ENCODE results near the gene EREG.

The EREG gene

DNA sequence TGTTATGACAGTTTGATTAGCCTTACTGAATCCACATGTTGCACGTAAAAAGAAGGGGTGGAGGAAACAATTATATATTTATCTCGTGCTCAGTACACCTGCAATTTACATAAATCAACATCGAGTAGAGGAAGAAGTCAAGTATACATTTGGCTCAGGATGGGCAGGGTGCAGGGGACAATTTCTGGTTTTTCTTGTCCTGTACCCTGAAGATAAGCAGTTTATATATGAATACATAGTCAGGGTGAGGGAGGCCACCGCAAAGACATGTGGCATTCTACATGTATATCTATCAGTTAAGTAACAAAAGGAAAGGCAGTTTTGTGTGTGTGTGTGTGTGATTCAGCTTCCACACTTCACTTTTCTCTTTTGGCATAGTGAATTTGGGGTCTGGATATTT, 11.1 kb upstream of the EREG start:
- DNase-seq, result no peak

DNA sequence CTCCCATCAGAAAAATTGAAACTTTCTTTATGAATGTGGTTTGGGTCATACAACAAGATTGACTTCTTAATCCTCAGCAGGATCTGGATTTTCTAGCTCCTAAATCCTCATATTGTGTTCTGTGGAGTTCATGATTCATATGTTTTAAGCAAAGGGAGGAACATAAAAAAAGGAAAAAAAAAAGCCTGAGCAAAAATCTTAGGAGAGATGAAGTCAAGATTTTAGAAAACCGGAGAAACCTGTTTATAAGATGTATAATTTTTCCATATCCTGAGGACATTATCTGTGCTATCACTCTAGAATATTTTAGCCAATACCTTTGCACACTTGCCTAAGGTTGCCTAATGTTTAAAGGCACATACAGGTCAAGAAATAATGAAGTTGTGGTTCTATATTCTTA, 7.0 kb upstream of the EREG start:
- no peak for DNase-seq

DNA sequence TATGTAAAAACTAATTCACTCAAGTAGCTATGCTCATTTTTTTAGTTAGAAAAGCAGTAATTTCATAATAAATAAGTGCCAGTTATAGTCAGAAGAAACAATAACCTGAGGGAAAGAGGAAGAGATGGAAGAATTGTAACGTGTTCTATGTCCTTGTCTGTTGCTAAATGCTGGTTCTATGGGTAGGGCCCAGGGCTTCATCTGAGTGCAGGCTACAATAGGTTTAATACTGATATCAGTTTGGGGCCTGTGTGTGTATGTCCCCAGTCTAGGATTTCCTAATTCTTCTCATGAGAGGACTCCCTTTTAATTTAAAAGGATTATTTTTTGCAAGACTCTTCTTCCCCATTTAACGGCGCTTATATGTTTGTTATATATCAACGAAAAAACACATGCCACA, 3.3 kb upstream of the EREG start:
- DNase-seq, result no peak

DNA sequence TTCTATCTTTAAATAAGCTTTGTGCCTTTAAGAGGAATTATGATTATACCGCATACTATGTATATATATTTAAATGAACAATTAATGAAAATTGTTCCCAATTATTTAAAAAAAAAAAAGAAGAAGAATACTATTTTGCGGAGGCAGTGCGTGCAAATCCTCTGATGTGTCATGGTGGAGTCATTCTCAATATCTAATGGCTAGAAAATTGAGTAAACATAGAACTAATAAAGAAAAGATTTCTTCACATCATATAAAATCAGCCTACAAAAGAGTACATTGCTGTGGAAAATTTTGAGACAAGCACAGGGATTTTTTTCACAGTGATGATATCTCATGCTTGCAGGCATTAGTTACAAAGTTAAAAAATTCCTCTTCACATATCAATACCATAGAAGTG, 2.6 kb upstream of the EREG start:
- DNase-seq, result no peak

DNA sequence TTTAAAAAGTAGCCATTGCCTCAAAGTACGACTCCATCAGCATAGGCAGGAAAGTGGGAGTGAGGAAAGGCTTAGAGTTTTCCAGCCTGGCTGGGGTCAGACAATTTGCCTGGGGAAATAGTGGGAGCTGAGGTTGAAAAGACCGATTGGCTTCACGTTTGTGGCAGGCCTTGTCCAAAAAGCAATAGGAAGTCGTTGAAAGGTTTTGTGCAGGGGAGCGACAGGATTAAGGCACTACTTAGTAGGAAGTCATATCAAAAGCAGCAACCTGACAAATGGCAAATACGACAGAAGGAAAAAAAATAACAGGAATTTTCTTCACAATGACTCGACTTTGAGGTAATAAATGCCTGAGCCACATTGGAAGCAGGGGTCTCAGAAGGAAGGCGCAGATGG, 691 bp upstream of the EREG start:
- no peak for DNase-seq

DNA sequence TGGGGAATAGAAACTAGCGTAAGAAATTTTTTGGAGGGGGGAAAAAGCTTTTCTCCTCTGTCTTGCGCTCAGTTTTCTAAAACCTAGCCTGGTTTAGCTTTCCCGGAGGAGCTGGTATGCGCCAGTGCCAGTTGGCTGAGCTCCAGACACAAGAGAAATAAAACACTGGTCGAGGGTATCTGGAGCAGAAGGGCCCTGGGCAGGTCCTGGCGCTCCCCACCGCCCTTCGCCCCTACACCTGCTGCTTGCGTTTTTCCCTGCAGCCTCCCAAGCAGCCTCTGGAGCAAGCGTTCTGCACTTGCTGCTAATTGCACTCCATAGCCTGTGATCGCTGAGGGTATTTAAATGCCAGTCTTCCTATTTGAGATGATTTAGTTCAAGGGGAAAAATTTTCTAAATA, 816 bp downstream of the EREG start:
- DNase-seq, result no peak

DNA sequence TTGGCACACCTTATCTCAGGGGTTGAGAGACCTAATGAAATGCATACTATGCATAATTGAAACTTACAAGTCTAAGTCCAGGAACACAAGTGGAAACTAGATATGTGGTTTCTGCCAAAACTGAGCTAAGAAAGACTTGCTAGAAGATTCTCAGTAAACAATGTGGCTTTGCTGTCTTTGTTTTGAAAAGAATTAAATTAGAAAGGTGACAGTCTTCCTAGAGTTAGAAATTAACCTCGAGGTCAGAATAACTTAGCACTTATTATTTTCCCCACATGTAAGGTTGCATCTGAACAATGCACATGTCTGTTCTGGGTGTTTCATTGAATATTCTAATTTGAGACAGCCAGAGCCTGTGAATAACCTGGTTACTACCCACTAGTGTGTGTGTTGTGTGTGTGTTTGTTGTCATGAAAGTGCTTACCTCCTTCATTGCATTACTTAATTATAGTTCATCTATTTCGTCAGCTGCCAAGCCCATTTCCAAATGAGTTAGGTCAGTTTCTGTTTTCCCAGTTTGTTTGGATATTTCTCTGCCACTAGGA, 1.5 kb downstream of the EREG start:
- no peak for DNase-seq

DNA sequence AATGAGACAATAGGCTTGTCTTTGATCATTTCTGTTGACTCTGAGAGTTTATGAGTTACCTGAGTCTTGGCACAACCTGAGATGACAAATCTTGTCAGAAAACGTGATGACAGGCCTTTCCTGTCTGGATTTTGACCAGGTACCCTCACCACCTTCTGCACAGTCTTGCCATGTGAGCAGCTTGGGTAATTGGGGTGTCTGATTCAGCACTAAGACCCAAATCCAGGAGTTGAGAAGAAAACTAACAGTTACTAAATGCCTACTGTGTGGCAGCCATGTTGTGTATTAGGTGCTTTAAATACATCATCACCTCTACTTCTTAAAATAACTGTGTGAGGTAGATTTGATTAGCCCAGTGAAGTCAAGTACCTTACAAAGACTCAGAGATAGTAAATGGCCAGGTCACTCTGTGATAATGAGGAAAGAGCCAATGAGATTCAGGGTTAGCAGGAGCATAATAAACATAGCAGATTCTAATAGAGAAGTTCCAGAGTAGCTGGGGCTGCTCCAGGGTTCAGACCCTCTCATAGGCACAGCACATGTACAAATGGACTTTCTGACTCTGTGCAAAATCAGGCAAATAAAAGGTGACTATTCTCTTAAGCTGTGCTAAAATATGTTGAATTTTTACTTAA, 2.8 kb downstream of the EREG start:
- DNase-seq, result no peak

DNA sequence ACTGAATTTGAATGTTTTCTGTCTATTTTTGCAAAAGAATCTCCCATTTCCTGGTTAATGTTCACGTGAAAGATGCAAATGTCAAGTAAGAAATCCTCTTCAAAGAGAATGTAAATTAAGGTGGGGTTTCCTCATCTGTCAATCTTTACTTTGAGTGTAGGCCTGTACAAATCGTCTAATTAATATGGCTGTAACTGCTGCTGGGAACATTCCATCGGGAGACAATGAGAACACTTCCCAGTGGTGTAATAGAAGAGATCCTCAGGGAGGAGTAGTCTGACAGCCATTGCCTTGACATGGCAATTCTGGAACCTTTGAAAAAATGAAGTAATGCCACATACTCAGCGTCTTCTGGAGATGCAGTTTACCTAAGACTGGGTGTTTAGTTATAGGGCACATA, 3.7 kb downstream of the EREG start:
- DNase-seq, result no peak

DNA sequence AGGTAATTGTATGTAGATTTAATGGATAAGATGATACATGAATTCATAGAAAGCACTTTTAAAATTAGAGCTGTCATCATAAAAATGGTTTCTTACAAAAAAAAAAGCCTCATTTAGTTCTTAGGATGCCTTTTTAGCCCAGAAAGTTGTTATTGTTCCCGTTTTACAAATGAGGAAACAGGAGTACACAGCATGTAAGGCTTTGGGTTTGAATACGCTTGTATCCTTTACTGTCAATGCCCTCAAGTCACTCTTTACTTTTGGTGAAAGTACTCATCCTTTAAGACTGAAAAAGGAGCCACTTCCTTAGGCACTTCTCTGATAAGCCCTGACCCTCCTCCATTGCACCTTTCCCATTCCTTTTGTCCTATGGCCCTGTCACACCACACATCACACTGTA, 4.9 kb downstream of the EREG start:
- no peak for DNase-seq

DNA sequence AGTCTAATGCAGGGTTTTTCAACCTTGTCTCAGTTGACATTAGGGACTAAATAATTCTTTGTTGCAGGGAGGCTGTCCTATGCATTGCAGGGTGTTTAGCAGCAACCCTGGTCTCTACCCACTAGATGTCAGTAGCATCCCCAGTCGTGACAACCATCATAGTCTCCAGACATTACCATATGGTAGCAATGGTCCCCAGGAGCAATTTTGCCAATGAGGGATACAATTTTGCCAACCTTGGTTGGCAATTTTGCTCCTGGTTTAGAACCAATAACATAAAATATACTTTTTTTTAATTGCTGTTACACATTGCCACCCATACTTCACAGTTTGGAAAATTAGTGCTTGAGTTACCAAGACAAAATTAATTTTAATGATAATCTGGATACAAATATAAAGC, 6.0 kb downstream of the EREG start:
- DNase-seq, result no peak

DNA sequence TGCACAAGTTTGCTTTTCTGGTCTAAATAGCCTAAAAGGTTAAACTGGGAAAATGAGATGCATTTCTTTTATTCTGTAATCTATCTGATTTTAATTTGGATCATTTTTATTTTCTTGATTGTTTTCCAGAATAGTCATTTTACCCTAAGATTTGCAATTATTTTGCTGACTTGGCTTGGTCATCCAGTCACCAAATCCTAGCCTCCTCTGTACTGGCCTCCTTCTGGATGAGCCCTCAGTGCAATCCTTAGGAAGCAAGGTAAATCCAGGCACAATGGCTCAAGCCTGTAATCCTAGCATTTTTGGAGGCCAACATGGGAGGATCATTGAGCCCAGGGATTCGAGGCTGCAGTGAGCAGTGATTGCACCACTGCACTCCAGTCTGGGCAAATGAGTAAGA, 9.2 kb downstream of the EREG start:
- no peak for DNase-seq

DNA sequence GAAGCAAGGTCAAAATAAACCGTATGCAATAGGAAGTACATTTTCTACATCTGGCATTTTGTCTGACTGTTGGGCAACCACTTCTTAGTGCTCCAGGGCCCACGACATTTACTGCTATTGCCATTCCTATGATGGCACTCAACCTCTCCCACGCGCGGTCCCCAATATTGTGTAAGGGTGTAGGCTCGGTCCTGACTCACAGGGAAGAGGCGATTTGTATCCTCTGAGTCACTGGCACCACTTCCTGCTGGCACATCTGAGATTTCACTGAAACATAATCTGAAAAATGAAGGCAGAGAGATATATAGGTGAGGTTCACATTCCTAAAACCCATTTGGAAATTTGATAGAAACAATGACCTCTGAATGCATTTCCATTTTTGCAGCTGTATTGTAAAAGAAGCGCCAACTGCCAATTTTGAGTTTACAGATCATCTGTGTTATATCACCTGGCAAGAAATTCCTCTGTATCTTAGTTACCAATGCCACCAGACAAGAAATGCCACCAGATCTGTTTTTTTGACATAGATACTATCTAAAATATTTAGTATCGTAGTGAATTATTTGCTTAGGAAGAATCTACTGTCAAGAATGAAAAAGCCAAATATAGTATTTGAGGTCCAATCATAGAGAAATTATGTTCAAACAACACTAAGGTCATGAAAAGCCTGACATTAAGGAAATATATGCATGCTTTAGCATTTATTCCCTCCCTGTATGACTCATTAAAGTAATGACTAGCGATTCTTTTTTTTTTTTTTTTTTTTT, 9.8 kb downstream of the EREG start:
- no peak for DNase-seq

DNA sequence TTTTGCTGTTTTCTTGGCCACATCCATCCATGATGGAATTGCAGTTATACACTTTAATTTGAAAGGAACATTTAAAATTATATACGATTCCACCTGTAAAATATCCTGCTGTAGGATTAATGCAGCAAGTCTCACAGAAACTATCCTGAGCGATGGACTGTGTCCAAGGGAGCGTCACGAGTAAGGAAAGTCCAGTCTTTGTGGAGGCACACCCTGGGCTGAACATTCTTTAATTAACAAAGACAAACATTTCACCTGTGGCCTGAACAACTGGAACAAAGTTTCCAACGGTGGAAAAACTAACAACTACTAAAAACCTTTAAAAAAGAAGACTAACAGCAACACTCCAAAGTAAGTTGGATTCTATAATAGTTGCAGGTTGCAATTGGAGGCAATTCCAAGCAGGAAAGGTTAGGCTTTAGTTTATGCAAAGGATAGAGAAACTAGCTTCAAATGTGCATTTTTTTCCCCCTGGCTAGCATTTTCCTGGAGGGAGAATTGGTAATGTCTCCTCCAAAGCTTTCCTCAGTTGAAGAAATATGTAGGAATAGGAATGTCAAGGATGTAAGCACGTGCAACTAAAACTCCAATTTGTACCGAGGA, 11.0 kb downstream of the EREG start:
- DNase-seq, result no peak

DNA sequence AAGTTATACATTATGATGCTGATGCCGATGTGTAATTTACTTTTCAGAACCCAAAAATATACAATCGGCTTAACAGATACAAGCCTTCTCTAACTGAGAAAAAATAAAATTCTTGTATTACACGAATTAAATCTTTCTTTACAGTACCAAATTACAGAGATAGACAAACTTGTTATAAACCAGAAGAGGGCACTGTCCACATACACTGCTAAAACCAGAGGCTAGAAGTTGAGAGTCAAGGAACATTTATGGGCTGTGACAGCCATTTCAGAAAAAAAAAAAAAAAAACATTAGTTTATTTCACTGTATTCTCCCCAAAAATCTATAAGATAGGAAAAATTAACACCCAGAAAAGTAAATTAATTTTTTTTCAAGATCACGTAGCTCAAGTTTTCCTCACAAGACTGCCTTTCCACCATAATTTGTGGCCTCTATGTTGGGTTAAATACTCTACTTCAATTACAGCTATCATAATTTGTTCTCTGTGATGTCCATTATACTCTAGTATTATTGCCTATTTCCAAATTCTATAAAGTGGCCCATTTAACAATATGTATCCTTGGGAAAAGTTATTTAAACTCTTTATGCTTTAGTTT, 12.0 kb downstream of the EREG start:
- no peak for DNase-seq

DNA sequence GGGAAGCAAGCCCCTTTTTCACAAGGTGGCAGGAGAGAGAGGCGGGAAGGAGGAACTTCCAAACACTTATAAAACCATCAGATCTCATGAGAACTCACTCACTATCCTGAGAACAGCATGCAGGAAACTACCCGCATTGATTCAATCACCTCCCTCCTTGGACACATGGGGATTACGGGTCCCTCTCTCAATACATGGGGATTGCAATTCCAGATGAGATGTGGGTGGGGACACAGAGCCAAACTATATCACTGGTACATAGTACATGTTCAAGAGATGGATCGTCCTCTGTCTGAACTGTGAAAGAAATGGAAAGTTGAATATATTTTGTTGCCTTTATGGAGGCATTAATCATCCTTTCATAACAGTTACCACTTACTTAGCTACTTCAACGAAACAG, 12.8 kb downstream of the EREG start:
- DNase-seq, result no peak

DNA sequence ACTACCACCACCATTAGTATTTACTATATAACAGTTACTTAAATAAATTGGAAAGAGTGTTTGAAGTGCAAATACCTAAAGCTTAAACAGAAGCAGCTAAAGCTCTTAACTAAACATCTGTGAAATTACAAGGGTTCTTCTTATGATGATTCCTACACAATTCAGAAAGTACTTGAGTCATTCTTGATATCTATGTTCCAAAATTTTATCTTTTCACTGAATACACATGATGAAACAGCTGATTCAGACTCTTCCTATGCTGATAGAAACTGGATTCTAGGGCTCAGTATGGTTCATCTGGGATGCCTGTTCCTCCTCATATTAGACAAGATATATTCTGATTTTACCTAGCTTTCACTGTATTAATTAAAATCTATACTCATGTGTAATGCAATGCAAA, 13.6 kb downstream of the EREG start:
- no peak for DNase-seq

DNA sequence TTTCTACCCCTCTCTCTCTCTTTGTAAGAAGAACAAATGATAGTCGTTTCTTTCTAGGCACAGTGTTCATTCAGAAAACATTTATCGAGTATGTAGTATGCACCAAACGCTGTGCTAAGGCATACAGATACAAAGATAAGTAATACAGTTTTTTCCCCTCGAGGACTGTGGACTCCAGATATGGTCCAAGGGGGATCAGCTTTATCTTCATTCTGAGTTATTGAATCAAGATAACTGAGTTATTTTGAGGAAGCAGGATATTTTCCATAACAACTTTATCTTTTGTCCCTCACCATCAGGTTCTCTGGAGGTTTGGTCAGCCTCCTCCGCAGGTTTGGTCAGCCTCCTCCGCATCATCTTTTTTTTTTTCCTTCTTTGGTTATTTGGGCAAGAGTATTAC, 15.0 kb downstream of the EREG start:
- DNase-seq, result no peak

DNA sequence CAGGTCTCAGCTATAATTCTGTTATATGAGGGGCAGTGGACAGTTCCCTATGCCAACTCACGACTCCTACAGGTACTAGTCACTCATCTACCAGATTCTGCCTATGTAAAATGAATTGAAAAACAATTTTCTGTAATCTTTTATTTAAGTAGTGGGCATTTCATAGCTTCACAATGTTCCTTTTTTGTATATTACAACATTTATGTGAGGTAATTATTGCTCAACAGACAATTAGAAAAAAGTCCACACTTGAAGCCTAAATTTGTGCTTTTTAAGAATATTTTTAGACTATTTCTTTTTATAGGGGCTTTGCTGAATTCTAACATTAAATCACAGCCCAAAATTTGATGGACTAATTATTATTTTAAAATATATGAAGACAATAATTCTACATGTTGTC, 20.4 kb downstream of the EREG start:
- no peak for DNase-seq

DNA sequence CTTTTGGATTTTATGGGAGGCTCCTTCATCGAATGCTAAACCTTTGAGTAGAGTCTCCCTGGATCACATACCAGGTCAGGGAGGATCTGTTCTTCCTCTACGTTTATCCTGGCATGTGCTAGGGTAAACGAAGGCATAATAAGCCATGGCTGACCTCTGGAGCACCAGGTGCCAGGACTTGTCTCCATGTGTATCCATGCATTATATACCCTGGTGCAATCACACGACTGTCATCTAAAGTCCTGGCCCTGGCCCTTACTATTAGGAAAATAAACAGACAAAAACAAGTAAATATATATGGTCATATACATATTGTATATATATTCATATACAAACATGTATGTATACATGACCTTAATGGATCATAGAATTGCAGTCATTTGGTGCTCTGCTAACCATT, 21.2 kb downstream of the EREG start:
- no peak for DNase-seq

DNA sequence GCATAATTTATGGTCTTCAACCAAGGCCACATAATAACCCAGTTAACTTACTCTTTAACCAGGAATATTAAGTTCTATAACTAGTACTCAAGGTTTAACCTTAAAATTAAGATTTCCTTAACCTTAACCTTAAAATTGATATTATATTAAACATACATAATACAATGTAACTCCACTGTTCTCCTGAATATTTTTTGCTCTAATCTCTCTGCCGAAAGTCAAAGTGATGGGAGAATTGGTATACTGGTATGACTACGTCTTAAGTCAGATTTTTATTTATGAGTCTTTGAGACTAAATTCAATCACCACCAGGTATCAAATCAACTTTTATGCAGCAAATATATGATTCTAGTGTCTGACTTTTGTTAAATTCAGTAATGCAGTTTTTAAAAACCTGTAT, 22.8 kb downstream of the EREG start:
- no peak for DNase-seq

DNA sequence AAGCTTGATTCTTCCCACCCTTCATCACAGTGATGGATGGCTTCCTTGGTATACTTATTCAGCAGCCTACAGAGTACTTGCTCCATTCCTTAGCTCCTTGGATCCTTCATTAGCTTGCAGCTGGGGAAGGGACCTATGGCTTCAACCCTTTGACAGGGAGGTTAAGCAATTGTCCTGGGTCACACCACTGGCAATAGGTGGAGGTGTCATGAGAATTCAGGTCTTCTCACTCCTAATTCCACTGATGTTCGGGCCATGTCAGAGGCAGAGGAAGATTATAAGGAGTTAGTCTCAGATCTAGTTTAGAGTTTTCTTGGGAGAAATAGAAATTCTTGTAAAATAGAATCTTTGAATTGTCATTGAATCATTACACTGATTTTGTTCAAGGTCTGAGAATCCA, 24.5 kb downstream of the EREG start:
- DNase-seq, result no peak

DNA sequence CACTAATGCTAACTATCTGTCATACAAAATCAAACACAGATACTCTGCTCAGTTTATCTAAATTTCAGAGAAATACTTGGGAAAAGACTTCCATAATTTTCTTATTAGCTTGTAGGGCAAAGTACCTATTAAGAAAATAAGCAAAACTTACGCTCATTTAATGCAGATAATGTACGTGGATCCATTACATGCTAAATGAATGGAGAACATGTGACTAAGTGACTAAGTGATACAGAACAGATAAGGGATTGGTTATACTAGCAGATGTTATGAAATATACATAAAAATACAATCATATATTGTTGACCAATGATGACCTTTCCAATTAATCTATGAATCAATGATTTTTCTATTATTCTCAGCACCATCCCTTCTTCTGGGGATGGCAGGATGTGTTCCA, 25.7 kb downstream of the EREG start:
- no peak for DNase-seq

DNA sequence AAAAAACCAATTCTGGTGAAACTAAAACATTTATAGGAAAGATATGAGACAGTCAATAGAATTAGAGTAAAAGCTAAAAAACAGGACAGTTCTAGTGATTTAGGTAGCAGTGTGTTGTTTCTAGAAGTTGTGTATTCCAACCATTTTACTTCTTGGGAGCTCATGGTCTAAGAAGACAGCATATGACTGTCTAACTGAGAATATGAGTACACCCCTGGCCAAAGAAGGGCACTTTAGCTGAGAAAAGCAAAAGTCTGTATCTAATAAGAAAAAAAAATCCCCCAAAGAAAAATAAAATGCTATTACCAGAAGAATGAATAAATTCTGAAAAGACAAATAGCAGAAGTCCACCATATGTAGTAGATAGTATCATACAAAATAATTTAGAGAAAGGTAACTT, 26.4 kb downstream of the EREG start:
- no peak for DNase-seq

Measured in T-helper 9 cell (primary cell).